Loucy (cell line): ENCODE data around the gene ANKRD45.
"Not testable (repeated sequence)": the region's sequence is repeated elsewhere in the genome, so short reads cannot be mapped to it uniquely, and the experiment has no call there.

Experiments used
- H2AFZ ChIP-seq: fragments of 200-600 bp; sonication (generic); 2 replicates; pipeline ENCODE4 v1.6.0; 2016; ENCODE audit warnings: antibody characterized with exemption, mild to moderate bottlenecking, low read length, moderate library complexity
- H3F3A ChIP-seq: fragments of 200-600 bp; 2 replicates; pipeline ENCODE4 v1.6.0; 2016; ENCODE audit warnings: antibody characterized with exemption, low read depth, mild to moderate bottlenecking
- H3K27me3 ChIP-seq: fragments of 200-600 bp; sonication (generic); 2 replicates; pipeline ENCODE4 v1.6.1; 2014; ENCODE audit warnings: low read length, mild to moderate bottlenecking; ENCODE audit not compliant: insufficient read depth, poor library complexity, severe bottlenecking
- H3K36me3 ChIP-seq: fragments of 200-600 bp; sonication (generic); 2 replicates; pipeline ENCODE4 v1.6.1; 2016; ENCODE audit warnings: low read length; ENCODE audit not compliant: insufficient read depth
- H3K4me1 ChIP-seq: fragments of 200-600 bp; sonication (generic); 2 replicates; pipeline ENCODE4 v1.5.1; 2014; ENCODE audit warnings: low read length, mild to moderate bottlenecking; ENCODE audit not compliant: insufficient read depth, poor library complexity, severe bottlenecking
- H3K4me2 ChIP-seq: fragments of 200-600 bp; sonication (generic); 2 replicates; pipeline ENCODE4 v1.6.0; 2014; ENCODE audit warnings: antibody characterized with exemption, low read length, low read depth, mild to moderate bottlenecking; ENCODE audit not compliant: poor library complexity, severe bottlenecking
- H3K4me3 ChIP-seq: fragments of 200-600 bp; sonication (generic); 2 replicates; pipeline ENCODE4 v1.5.1; 2014; ENCODE audit warnings: low read length, mild to moderate bottlenecking, mixed read lengths; ENCODE audit not compliant: poor library complexity, severe bottlenecking
- H3K79me2 ChIP-seq: fragments of 200-600 bp; sonication (generic); 2 replicates; pipeline ENCODE4 v1.6.1; 2014; ENCODE audit warnings: low read length; ENCODE audit not compliant: insufficient read depth
- H3K9ac ChIP-seq: fragments of 200-600 bp; sonication (generic); 2 replicates; pipeline ENCODE4 v1.6.0; 2014; ENCODE audit warnings: mild to moderate bottlenecking, low read depth, low read length, moderate library complexity; ENCODE audit not compliant: poor library complexity, severe bottlenecking
- H3K9me2 ChIP-seq: fragments of 200-600 bp; sonication (generic); replicated peaks from 2 replicates; pipeline ENCODE4 v1.6.1; 2016; ENCODE audit warnings: low read depth, low read length, mixed read lengths
- H3K9me3 ChIP-seq: fragments of 200-600 bp; sonication (generic); 2 replicates; pipeline ENCODE4 v1.6.1; 2014; ENCODE audit warnings: mild to moderate bottlenecking, antibody characterized with exemption, low read length, low read depth; ENCODE audit not compliant: insufficient read depth
- H4K20me1 ChIP-seq: fragments of 200-600 bp; sonication (generic); 2 replicates; pipeline ENCODE4 v1.6.0; 2014; ENCODE audit warnings: antibody characterized with exemption, low read length, mild to moderate bottlenecking; ENCODE audit not compliant: insufficient read depth, poor library complexity, severe bottlenecking
- EZH2phosphoT487 ChIP-seq: fragments of 200-600 bp; IDR thresholded peaks from 2 replicates; pipeline ENCODE4 v1.6.1; 2018; ENCODE audit warnings: antibody characterized with exemption, mild to moderate bottlenecking, moderate library complexity, borderline replicate concordance
- TF ChIP-seq, protein P1 (sequence below): fragments of 200-600 bp; sonication (generic); conservative IDR thresholded peaks from 2 replicates; pipeline ENCODE4 v1.5.1; 2014; ENCODE audit warnings: mild to moderate bottlenecking, antibody characterized with exemption, low read length

Gene ANKRD45

DNA sequence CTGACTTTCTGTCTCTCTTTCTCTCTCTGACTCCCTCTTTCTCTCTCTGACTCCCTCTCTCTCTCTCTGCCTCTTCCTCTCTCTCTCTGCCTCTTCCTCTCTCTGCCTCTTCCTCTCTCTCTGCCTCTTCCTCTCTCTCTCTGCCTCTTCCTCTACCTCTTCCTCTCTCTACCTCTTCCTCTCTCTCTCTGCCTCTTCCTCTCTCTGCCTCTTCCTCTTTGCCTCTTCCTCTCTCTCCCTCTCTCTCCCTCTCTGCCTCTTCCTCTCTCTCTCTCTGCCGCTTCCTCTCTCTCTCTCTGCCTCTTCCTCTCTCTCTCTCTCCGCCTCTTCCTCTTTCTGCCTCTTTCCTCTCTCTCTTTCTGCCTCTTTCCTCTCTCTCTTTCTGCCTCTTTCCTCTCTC, 18.6 kb upstream of the ANKRD45 start:
- no peaks in the 10 kb centered on the region for H4K20me1 ChIP-seq
- no peak overlapping the region for H3K4me2 ChIP-seq
- H3K79me2 ChIP-seq, result no peaks in the 10 kb centered on the region
- no peaks in the 10 kb centered on the region for H3K4me1 ChIP-seq
- H3K9me3 ChIP-seq, result no peaks in the 10 kb centered on the region
- TF ChIP-seq, protein P1, sequence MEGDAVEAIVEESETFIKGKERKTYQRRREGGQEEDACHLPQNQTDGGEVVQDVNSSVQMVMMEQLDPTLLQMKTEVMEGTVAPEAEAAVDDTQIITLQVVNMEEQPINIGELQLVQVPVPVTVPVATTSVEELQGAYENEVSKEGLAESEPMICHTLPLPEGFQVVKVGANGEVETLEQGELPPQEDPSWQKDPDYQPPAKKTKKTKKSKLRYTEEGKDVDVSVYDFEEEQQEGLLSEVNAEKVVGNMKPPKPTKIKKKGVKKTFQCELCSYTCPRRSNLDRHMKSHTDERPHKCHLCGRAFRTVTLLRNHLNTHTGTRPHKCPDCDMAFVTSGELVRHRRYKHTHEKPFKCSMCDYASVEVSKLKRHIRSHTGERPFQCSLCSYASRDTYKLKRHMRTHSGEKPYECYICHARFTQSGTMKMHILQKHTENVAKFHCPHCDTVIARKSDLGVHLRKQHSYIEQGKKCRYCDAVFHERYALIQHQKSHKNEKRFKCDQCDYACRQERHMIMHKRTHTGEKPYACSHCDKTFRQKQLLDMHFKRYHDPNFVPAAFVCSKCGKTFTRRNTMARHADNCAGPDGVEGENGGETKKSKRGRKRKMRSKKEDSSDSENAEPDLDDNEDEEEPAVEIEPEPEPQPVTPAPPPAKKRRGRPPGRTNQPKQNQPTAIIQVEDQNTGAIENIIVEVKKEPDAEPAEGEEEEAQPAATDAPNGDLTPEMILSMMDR, result no peak
- TF ChIP-seq EZH2phosphoT487, result no peak
- no peaks in the 10 kb centered on the region for H3K9me2 ChIP-seq
- no peaks in the 10 kb centered on the region for H3F3A ChIP-seq
- no peaks in the 10 kb centered on the region for H3K36me3 ChIP-seq
- H3K4me3 ChIP-seq, result no peak overlapping the region
- peak overlapping the region; percentile 91 for H2AFZ ChIP-seq
- no peak overlapping the region for H3K9ac ChIP-seq
- H3K27me3 ChIP-seq, result no peaks in the 10 kb centered on the region

DNA sequence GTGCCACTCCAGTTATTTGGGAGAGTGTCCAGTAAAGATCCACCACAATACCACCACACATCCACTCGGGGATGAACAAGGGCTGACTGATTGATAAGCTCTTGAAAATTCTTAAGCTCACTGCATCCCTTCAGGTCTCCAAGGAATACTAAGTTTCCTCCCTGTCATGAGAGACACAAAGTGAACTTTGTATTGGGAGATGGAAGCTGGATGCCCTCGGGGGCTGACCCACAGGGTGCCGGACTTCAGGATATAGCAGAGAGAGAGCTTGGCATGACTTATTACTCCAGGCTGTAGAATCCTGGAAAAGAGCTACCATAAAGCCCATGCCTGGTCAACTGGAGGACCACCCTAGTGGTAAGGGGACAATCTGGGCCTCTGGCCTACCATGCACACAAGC, 15.5 kb upstream of the ANKRD45 start:
- H3K36me3 ChIP-seq, H3K4me2 ChIP-seq, H4K20me1 ChIP-seq, H3K4me1 ChIP-seq, H3K27me3 ChIP-seq, H2AFZ ChIP-seq, H3K4me3 ChIP-seq, H3K9me2 ChIP-seq, H3K79me2 ChIP-seq, H3K9ac ChIP-seq, H3F3A ChIP-seq, H3K9me3 ChIP-seq: not testable (repeated sequence)

DNA sequence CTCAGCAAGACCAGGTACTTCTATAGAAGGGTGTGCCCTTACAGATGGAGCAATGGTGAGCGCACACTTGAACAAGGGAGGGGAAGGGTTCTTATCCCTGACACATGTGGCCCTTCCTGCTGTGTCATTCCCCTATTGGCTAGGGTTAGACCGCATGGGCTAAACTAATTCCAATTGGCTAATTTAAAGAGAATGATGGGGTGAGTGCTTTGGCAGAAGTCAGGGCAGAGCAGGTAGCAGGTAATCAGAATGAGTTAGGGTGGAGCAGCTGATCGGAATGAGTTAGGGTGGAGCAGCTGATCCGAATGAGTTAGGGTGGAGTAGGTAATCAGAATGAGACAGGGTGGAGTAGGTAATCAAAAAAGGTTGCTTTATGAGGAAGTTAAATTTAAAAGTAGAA, 14.2 kb upstream of the ANKRD45 start:
- not testable (repeated sequence) for H3K4me2 ChIP-seq, H3K36me3 ChIP-seq, H3F3A ChIP-seq, H3K9ac ChIP-seq, H3K9me2 ChIP-seq, H3K9me3 ChIP-seq, H2AFZ ChIP-seq, H3K27me3 ChIP-seq, H3K4me3 ChIP-seq, H3K79me2 ChIP-seq, H4K20me1 ChIP-seq, H3K4me1 ChIP-seq

DNA sequence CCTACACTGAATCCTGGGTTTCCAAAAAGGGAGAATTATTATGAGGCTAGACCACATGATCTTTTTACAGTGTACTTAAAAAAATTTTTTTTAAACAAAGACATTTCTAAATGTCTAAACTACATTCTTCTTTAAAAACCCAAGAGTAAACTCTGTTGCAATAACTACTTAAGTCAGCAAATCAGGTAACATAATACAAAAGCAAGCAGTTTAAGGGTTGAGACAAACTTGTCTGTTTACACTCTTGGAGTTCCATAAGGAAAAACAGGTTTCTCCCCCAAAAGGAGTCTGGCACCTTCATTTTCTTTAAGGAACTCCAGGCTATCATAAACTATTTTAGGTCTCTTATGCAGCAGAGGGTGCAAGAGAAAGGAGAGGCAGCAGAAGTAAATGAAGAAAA, 12.5 kb upstream of the ANKRD45 start:
- Histone ChIP-seq H3K4me3 (no peak overlapping the region), H3K9me2 (no peaks in the 10 kb centered on the region), H2AFZ (no peak overlapping the region), H3K4me2 (no peak overlapping the region), H3K27me3 (no peaks in the 10 kb centered on the region), H4K20me1 (no peaks in the 10 kb centered on the region), H3K36me3 (no peaks in the 10 kb centered on the region), H3K9me3 (no peaks in the 10 kb centered on the region), H3K4me1 (no peaks in the 10 kb centered on the region), H3K79me2 (no peaks in the 10 kb centered on the region), H3F3A (no peaks in the 10 kb centered on the region), H3K9ac (no peak overlapping the region)
- no peak for TF ChIP-seq EZH2phosphoT487
- TF ChIP-seq, protein P1, result no peak

DNA sequence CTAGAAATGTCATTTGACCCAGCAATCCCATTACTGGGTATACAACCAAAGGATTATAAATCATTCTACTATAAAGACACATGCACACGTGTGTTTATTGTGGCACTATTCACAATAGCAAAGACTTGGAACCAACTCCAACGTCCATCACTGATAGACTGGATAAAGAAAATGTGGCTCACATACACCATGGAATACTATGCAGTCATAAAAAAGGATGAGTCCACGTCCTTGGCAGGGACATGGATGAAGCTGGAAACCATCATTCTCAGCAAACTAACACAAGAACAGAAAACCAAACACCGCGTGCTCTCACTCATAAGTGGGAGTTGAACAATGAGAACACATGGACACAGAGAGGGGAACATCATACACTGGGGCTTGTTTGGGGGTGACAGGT, 10.5 kb upstream of the ANKRD45 start:
- H3F3A ChIP-seq, H3K9me3 ChIP-seq, H3K9me2 ChIP-seq, H2AFZ ChIP-seq, H3K4me1 ChIP-seq, H3K79me2 ChIP-seq, H4K20me1 ChIP-seq, H3K9ac ChIP-seq, H3K27me3 ChIP-seq, H3K4me2 ChIP-seq, H3K4me3 ChIP-seq, H3K36me3 ChIP-seq: not testable (repeated sequence)

DNA sequence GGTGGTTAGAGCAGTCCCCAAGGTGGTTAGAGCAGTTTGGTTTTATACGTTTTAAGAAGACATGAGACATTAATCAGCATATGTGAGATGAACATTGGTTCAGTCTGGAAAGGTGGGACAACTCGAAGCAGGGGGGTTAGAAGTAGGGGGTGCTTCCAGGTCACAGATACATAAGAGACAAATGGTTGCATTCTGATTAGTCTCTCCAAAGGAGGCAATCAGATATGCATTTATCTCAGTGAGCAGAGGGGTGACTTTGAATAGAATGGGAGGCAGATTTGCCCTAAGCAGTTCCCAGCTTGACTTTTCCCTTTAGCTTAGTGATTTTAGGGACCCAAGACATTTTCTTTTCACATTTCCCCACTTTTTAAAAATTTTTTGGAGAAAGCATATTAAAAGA, 4.8 kb upstream of the ANKRD45 start:
- not testable (repeated sequence) for H3K79me2 ChIP-seq, H2AFZ ChIP-seq, H3K9me2 ChIP-seq, H3K27me3 ChIP-seq, H3K9me3 ChIP-seq, H3K4me2 ChIP-seq, H3K4me1 ChIP-seq, H3F3A ChIP-seq, H4K20me1 ChIP-seq, H3K9ac ChIP-seq, H3K4me3 ChIP-seq, H3K36me3 ChIP-seq
